ENCODE measurements around the gene PILRA.
A peak's percentile ranks its signal among the peaks of the same experiment; 100 is the strongest.

PILRA gene

DNA sequence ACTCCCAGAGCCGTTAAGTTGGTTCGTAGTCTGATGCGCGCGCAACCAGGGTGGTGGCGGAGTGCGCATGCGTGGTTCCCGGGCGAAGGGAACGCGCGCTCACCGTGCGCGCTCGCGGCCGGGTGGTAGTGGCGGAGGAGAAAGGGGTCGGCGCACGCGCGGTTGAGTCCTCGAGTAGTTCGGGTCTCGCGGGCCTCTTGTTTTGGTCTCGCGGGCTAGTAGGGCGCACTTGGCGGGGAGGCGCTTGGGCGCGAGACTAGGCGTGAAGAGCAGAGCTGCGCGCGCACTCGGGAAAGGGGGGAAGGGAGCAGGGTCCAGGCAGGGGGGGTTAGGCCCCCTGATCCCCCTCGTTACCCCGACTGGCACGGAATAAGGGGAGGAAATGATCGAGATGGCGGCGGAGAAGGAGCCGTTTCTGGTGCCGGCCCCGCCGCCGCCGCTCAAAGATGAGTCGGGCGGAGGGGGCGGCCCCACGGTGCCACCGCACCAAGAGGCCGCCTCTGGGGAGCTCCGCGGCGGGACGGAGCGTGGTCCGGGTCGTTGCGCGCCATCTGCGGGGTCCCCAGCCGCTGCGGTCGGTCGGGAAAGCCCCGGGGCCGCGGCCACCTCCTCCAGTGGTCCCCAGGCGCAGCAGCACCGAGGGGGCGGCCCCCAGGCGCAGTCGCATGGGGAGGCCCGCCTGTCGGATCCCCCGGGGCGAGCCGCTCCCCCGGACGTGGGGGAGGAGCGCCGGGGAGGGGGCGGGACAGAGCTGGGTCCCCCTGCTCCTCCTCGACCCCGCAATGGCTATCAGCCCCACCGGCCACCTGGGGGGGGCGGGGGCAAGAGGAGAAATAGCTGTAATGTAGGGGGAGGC lies 56.6 kb downstream of the PILRA start, which contains the start of gene MEPCE:
TSS of gene MEPCE (plus strand) at position 195 of the 856 bp plus-strand sequence. CDS start at position 383, 188 bp downstream.
- H2BK5ac ChIP-seq (ENCODE audit: low read depth, low read length, poor library complexity) = peak within 1 kb of the TSS; percentile 95
- H3K79me1 ChIP-seq (ENCODE audit: low read length) = peaks cover 19% of the 10 kb centered on the region
- peak within 1 kb of the TSS; percentile 95 for H3K4ac ChIP-seq (ENCODE audit: low read depth, low read length)
- H3K23ac ChIP-seq (ENCODE audit: low read length) = no peak within 1 kb of the TSS
- H4K91ac ChIP-seq (ENCODE audit: low read depth, low read length) = peak within 1 kb of the TSS; percentile 99
- peak within 1 kb of the TSS; percentile 96 for H2BK120ac ChIP-seq (ENCODE audit: insufficient read depth, low read length, poor library complexity)
- H3K9me3 ChIP-seq (ENCODE audit: insufficient read depth, low read depth, low read length) = peaks cover 2% of the 10 kb centered on the region
- H4K12ac ChIP-seq (ENCODE audit: low read depth, low read length) = peak within 1 kb of the TSS; percentile 91
- H3K14ac ChIP-seq (ENCODE audit: low read length) = peak within 1 kb of the TSS; percentile 99
- peak within 1 kb of the TSS; percentile 56 for H2AFZ ChIP-seq (ENCODE audit: insufficient read depth, low read length, poor library complexity)
- H3K79me2 ChIP-seq (ENCODE audit: control insufficient read depth, insufficient read depth, low read length, poor library complexity) = peaks cover 13% of the 10 kb centered on the region
- peak within 1 kb of the TSS; percentile 87 for H3K4me3 ChIP-seq (ENCODE audit: low read depth, low read length)
- peak within 1 kb of the TSS; percentile 98 for H4K8ac ChIP-seq (ENCODE audit: low read depth, low read length)
- H3K4me1 ChIP-seq (ENCODE audit: control insufficient read depth in 1 of 2, insufficient read depth in 2 of 2, low read length in 2 of 2) = peaks cover 15 to 18% of the 10 kb centered on the region in 2 experiments
- WGBS (ENCODE audit: extremely low coverage, insufficient coverage, insufficient read length) = no CpG with 5 or more reads among the region's 95 CpGs
- H3K4me2 ChIP-seq (ENCODE audit: low read length) = peak within 1 kb of the TSS; percentile 97
- H3K27ac ChIP-seq (ENCODE audit: low read depth, low read length) = peak within 1 kb of the TSS; percentile 99
- H2BK12ac ChIP-seq (ENCODE audit: low read length) = no peak within 1 kb of the TSS
- DNase-seq = peak; percentile 94 to 98
- H3K9ac ChIP-seq (ENCODE audit: low read length) = peak within 1 kb of the TSS; percentile 98
- peaks cover 33 to 34% of the 10 kb centered on the region in 2 experiments for H3K36me3 ChIP-seq (ENCODE audit: control insufficient read depth in 1 of 2, insufficient read depth in 2 of 2, low read length in 2 of 2)
- peak within 1 kb of the TSS; percentile 96 for H3K18ac ChIP-seq (ENCODE audit: low read length)
- no peaks in the 10 kb centered on the region for H3K27me3 ChIP-seq (ENCODE audit: insufficient read depth, low read length)
- peak within 1 kb of the TSS; percentile 91 for H2AK5ac ChIP-seq (ENCODE audit: low read length)

DNA sequence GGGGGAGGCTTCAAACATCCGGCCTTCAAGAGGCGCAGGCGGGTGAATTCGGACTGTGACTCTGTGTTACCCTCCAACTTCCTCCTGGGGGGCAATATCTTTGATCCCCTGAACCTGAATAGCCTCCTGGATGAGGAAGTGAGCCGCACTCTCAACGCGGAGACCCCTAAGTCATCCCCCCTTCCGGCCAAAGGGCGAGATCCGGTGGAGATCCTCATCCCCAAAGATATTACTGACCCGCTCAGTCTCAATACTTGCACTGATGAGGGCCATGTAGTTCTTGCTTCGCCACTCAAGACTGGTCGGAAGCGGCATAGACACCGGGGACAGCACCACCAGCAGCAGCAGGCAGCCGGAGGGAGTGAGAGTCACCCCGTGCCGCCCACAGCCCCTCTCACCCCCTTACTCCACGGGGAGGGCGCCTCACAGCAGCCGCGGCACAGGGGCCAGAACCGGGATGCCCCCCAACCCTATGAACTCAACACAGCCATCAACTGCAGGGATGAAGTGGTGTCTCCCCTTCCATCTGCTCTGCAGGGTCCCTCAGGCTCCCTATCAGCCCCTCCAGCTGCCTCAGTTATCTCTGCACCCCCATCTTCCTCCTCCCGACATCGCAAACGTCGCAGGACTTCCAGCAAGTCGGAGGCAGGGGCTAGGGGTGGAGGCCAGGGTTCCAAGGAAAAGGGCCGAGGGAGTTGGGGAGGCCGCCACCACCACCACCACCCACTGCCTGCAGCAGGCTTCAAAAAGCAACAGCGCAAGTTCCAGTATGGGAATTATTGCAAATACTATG lies 57.4 kb downstream of the PILRA start:
- peak overlapping the region; percentile 99 for H4K91ac ChIP-seq (ENCODE audit: low read depth, low read length)
- H2BK5ac ChIP-seq (ENCODE audit: low read depth, low read length, poor library complexity) = peak overlapping the region; percentile 22
- H2AK5ac ChIP-seq (ENCODE audit: low read length) = no peak overlapping the region
- H3K9me3 ChIP-seq (ENCODE audit: insufficient read depth, low read depth, low read length) = peaks cover 2% of the 10 kb centered on the region
- WGBS (ENCODE audit: extremely low coverage, insufficient coverage, insufficient read length) = no CpG with 5 or more reads among the region's 31 CpGs
- no peak for DNase-seq
- peak overlapping the region; percentile 78 for H3K9ac ChIP-seq (ENCODE audit: low read length)
- H3K79me2 ChIP-seq (ENCODE audit: control insufficient read depth, insufficient read depth, low read length, poor library complexity) = peaks cover 15% of the 10 kb centered on the region
- H3K27ac ChIP-seq (ENCODE audit: low read depth, low read length) = peak overlapping the region; percentile 99
- peak overlapping the region; percentile 25 for H3K4ac ChIP-seq (ENCODE audit: low read depth, low read length)
- H3K4me3 ChIP-seq (ENCODE audit: low read depth, low read length) = peak overlapping the region; percentile 87
- H3K14ac ChIP-seq (ENCODE audit: low read length) = no peak overlapping the region
- H3K79me1 ChIP-seq (ENCODE audit: low read length) = peaks cover 21% of the 10 kb centered on the region
- H3K18ac ChIP-seq (ENCODE audit: low read length) = no peak overlapping the region
- H3K36me3 ChIP-seq (ENCODE audit: control insufficient read depth in 1 of 2, insufficient read depth in 2 of 2, low read length in 2 of 2) = peaks cover 33 to 34% of the 10 kb centered on the region in 2 experiments
- H2BK12ac ChIP-seq (ENCODE audit: low read length) = no peak overlapping the region
- no peaks in the 10 kb centered on the region for H3K27me3 ChIP-seq (ENCODE audit: insufficient read depth, low read length)
- no peak overlapping the region for H4K8ac ChIP-seq (ENCODE audit: low read depth, low read length)
- peaks cover 19 to 24% of the 10 kb centered on the region in 2 experiments for H3K4me1 ChIP-seq (ENCODE audit: control insufficient read depth in 1 of 2, insufficient read depth in 2 of 2, low read length in 2 of 2)
- no peak overlapping the region for H2AFZ ChIP-seq (ENCODE audit: insufficient read depth, low read length, poor library complexity)
- H4K12ac ChIP-seq (ENCODE audit: low read depth, low read length) = peak overlapping the region; percentile 17
- no peak overlapping the region for H3K23ac ChIP-seq (ENCODE audit: low read length)
- peak overlapping the region; percentile 81 for H3K4me2 ChIP-seq (ENCODE audit: low read length)
- H2BK120ac ChIP-seq (ENCODE audit: insufficient read depth, low read length, poor library complexity) = no peak overlapping the region

DNA sequence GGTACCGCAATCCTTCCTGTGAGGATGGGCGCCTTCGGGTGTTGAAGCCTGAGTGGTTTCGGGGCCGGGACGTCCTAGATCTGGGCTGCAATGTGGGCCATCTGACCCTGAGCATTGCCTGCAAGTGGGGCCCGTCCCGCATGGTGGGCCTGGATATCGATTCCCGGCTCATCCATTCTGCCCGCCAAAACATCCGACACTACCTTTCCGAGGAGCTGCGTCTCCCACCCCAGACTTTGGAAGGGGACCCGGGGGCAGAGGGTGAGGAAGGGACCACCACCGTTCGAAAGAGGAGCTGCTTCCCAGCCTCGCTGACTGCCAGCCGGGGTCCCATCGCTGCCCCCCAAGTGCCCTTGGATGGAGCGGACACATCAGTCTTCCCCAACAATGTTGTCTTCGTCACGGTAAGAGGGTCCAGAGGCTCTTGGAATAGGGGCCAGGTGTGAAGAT lies 58.0 kb downstream of the PILRA start:
- Histone ChIP-seq H2BK120ac (ENCODE audit: insufficient read depth, low read length, poor library complexity) (no peak overlapping the region), H3K36me3 (ENCODE audit: control insufficient read depth in 1 of 2, insufficient read depth in 2 of 2, low read length in 2 of 2) (peaks cover 33 to 34% of the 10 kb centered on the region in 2 experiments), H4K8ac (ENCODE audit: low read depth, low read length) (no peak overlapping the region), H2AFZ (ENCODE audit: insufficient read depth, low read length, poor library complexity) (no peak overlapping the region), H3K18ac (ENCODE audit: low read length) (peak overlapping the region; percentile 9), H3K4me1 (ENCODE audit: control insufficient read depth in 1 of 2, insufficient read depth in 2 of 2, low read length in 2 of 2) (peaks cover 19 to 24% of the 10 kb centered on the region in 2 experiments), H3K9me3 (ENCODE audit: insufficient read depth, low read depth, low read length) (peaks cover 2% of the 10 kb centered on the region), H3K79me1 (ENCODE audit: low read length) (peaks cover 27% of the 10 kb centered on the region), H3K23ac (ENCODE audit: low read length) (no peak overlapping the region), H3K4ac (ENCODE audit: low read depth, low read length) (peak overlapping the region; percentile 17), H3K4me3 (ENCODE audit: low read depth, low read length) (no peak overlapping the region), H3K9ac (ENCODE audit: low read length) (no peak overlapping the region), H3K27ac (ENCODE audit: low read depth, low read length) (no peak overlapping the region), H4K12ac (ENCODE audit: low read depth, low read length) (peak overlapping the region; percentile 4), H4K91ac (ENCODE audit: low read depth, low read length) (no peak overlapping the region), H3K14ac (ENCODE audit: low read length) (no peak overlapping the region), H2BK5ac (ENCODE audit: low read depth, low read length, poor library complexity) (no peak overlapping the region), H2AK5ac (ENCODE audit: low read length) (no peak overlapping the region), H2BK12ac (ENCODE audit: low read length) (no peak overlapping the region), H3K79me2 (ENCODE audit: control insufficient read depth, insufficient read depth, low read length, poor library complexity) (peaks cover 20% of the 10 kb centered on the region), H3K27me3 (ENCODE audit: insufficient read depth, low read length) (no peaks in the 10 kb centered on the region), H3K4me2 (ENCODE audit: low read length) (no peak overlapping the region)
- no peak for DNase-seq
- no CpG with 5 or more reads among the region's 23 CpGs for WGBS (ENCODE audit: extremely low coverage, insufficient coverage, insufficient read length)

DNA sequence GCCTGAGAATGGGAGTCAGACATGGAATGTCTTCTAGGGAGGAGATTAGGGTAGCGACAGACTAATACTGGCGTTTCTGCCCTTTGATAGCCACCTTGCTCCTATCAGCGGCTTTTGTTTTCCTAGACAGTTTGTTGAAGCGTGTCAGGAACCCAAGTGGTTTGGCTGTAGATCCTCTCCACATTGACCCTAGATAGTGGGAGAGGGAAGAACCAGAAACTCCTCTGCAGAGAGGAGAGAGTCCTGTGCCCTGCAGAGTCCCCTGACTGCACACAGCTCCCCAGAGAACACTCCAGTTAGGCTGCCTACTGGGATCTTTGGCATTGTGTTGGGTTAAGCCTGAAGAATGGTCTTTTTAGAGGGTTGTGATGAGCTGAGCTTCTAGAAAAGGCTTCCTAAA lies 58.8 kb downstream of the PILRA start:
- Histone ChIP-seq H2AK5ac (ENCODE audit: low read length) (no peak overlapping the region), H3K4me3 (ENCODE audit: low read depth, low read length) (no peak overlapping the region), H3K14ac (ENCODE audit: low read length) (no peak overlapping the region), H3K4me2 (ENCODE audit: low read length) (no peak overlapping the region), H3K79me2 (ENCODE audit: control insufficient read depth, insufficient read depth, low read length, poor library complexity) (peaks cover 20% of the 10 kb centered on the region), H3K36me3 (ENCODE audit: control insufficient read depth in 1 of 2, insufficient read depth in 2 of 2, low read length in 2 of 2) (peaks cover 33 to 34% of the 10 kb centered on the region in 2 experiments), H2AFZ (ENCODE audit: insufficient read depth, low read length, poor library complexity) (no peak overlapping the region), H3K23ac (ENCODE audit: low read length) (no peak overlapping the region), H3K4me1 (ENCODE audit: control insufficient read depth in 1 of 2, insufficient read depth in 2 of 2, low read length in 2 of 2) (peaks cover 19 to 24% of the 10 kb centered on the region in 2 experiments), H3K27ac (ENCODE audit: low read depth, low read length) (no peak overlapping the region), H4K12ac (ENCODE audit: low read depth, low read length) (no peak overlapping the region), H2BK5ac (ENCODE audit: low read depth, low read length, poor library complexity) (no peak overlapping the region), H3K4ac (ENCODE audit: low read depth, low read length) (no peak overlapping the region), H3K9ac (ENCODE audit: low read length) (no peak overlapping the region), H3K9me3 (ENCODE audit: insufficient read depth, low read depth, low read length) (peaks cover 2% of the 10 kb centered on the region), H4K8ac (ENCODE audit: low read depth, low read length) (no peak overlapping the region), H4K91ac (ENCODE audit: low read depth, low read length) (no peak overlapping the region), H2BK120ac (ENCODE audit: insufficient read depth, low read length, poor library complexity) (no peak overlapping the region), H3K79me1 (ENCODE audit: low read length) (peaks cover 28% of the 10 kb centered on the region), H3K18ac (ENCODE audit: low read length) (no peak overlapping the region), H3K27me3 (ENCODE audit: insufficient read depth, low read length) (no peaks in the 10 kb centered on the region), H2BK12ac (ENCODE audit: low read length) (no peak overlapping the region)
- WGBS (ENCODE audit: extremely low coverage, insufficient coverage, insufficient read length) = no CpG with 5 or more reads among the region's 4 CpGs
- no peak for DNase-seq

All from trophoblast cell (in vitro differentiated cells and primary cell).